Spleen (tissue), 11 donors: ENCODE measurements around the gene SMCO1. TPM values are rescaled to one million over a fixed set of nuclear protein-coding genes. Genes with fewer than 3 reads are reported as not detected.
A peak's percentile ranks its signal among the peaks of the same experiment; 100 is the strongest.

Source experiments
- DNase-seq: peaks from one replicate; pipeline ENCODE4 v3.0.0-alpha.2; 2020
- H3K27ac ChIP-seq, 8 donors: fragments of 200-600 bp; sonication (generic) in 7 of 8; 1 replicate in 4 of 8; 2 replicates in 4 of 8; pipeline versions ENCODE4 v1.5.0 to v1.8.0; 2016 to 2021; ENCODE audit warnings: inconsistent platforms in 4 of 8, mild to moderate bottlenecking in 4 of 8, moderate library complexity in 1 of 8
- H3K27me3 ChIP-seq, 7 donors: fragments of 200-600 bp; sonication (generic) in 6 of 7; replicated peaks in 1 of 7; 1 replicate in 4 of 7; 2 replicates in 3 of 7; pipeline versions ENCODE4 v1.5.0 to v1.8.0; 2016 to 2021; ENCODE audit warnings: inconsistent platforms in 3 of 7, mild to moderate bottlenecking in 1 of 7
- H3K36me3 ChIP-seq, 6 donors: fragments of 200-600 bp; sonication (generic) in 5 of 6; 1 replicate in 4 of 6; 2 replicates in 2 of 6; pipeline versions ENCODE4 v1.5.0 to v1.8.0; 2016 to 2021; ENCODE audit warnings: inconsistent platforms in 2 of 6
- H3K4me1 ChIP-seq, 6 donors: fragments of 200-600 bp; sonication (generic) in 5 of 6; 1 replicate in 3 of 6; 2 replicates in 3 of 6; pipeline versions ENCODE4 v1.5.0 to v1.8.0; 2016 to 2021; ENCODE audit warnings: inconsistent platforms in 3 of 6
- H3K4me3 ChIP-seq, 8 donors: fragments of 200-600 bp; sonication (generic) in 7 of 8; 1 replicate in 4 of 8; 2 replicates in 4 of 8; pipeline versions ENCODE4 v1.5.0 to v1.8.0; 2016 to 2021; ENCODE audit warnings: inconsistent platforms in 4 of 8, mild to moderate bottlenecking in 4 of 8, moderate library complexity in 2 of 8
- H3K9me3 ChIP-seq, 8 donors: fragments of 200-600 bp; sonication (generic) in 7 of 8; 1 replicate in 4 of 8; 2 replicates in 4 of 8; pipeline versions ENCODE4 v1.5.0 to v1.8.0; 2016 to 2021; ENCODE audit warnings: inconsistent platforms in 4 of 8
- CTCF ChIP-seq, 11 experiments: fragments of 200-600 bp in 7 of 11; fragments of 450-650 bp in 4 of 11; sonication (generic) in 4 of 11; IDR thresholded peaks in 8 of 11; conservative IDR thresholded peaks in 3 of 11; 1 replicate in 7 of 11; 2 replicates in 4 of 11; pipeline versions ENCODE4 v1.4.0 to v1.8.0; 2016 to 2021; ENCODE audit warnings: antibody characterized with exemption in 11 of 11, inconsistent platforms in 4 of 11, mild to moderate bottlenecking in 1 of 11
- POLR2A ChIP-seq, 3 donors: fragments of 450-650 bp; IDR thresholded peaks; one replicate each; pipeline ENCODE4 v1.5.1; 2017; ENCODE audit warnings: antibody characterized with exemption in 3 of 3, mild to moderate bottlenecking in 1 of 3
- POLR2AphosphoS5 ChIP-seq, 3 donors: sonication (generic); formaldehyde crosslinking; IDR thresholded peaks; one replicate each; pipeline ENCODE4 v1.5.1; 2017; ENCODE audit warnings: antibody characterized with exemption in 3 of 3
- WGBS, 5 donors: extraction: QIAGEN DNeasy Blood & Tissue Kit in 3 of 5; methylation state at CpG; one replicate each; pipeline versions ENCODE4 v1.1.5 to v1.1.7; 2013 to 2018; 5-methylcytosine and 5-hydroxymethylcytosine counted together
- intact Hi-C: fragments of 100-400 bp; cut with DNase I; formaldehyde crosslinking; loops from one replicate; pipeline ENCODE4 v1.15.0; 2023; ENCODE audit warnings: low total_unique reads
- polyA plus RNA-seq, 3 donors: library from polyadenylated mRNA; stranded (reverse); fragments of 200-250 nt; gene quantifications; one replicate each; pipeline ENCODE4 v1.2.1, GENCODE V29; 2013
- total RNA-seq, 7 donors: library from RNA; depleted of rRNA in 3 of 7; stranded (reverse); fragments of >200 nt in 3 of 7; fragmentation: NEBNext Ultra II Directional in 4 of 7; extraction: Animal tissue kit (Norgen Biotek cat#: 25700) in 4 of 7; gene quantifications; one replicate each; pipeline versions ENCODE4 v1.1.0 to v1.2.1, GENCODE V29; 2016 to 2021
- donor health status: healthy with polysubstance abuse.
- donor health status: DM: no; HTN: no; CAD: no; lungs with moderate emphysema.
- donor health status: DM: no; HTN: no; CAD: no.
- donor health status: Bipolar disorder and iron deficiency.
- donor health status: healthy.
- donor health status: DM: no; HTN: no; CAD: no.
- donor health status: DM: yes; HTN: yes; CAD: no.

SMCO1 gene
- total and polyA plus RNA-seq, 10 donors: not detected

GRCh38 chr3:196557236-196557635, 42.1 kb upstream of the SMCO1 start:
- Histone ChIP-seq H3K36me3 (peaks cover 0 to 50% (median 16%) of the 10 kb centered on the region in 6 donors), H3K4me1 (peaks cover 0 to 33% (median 8%) of the 10 kb centered on the region in 6 donors), H3K27me3 (no peaks in the 10 kb centered on the region), H3K4me3 (no peak overlapping the region), H3K9me3 (no peaks in the 10 kb centered on the region), H3K27ac (no peak overlapping the region)
- intact Hi-C loops: no loop called here
- no peak for TF ChIP-seq POLR2A (IDR thresholded peaks at IDR 0.05)
- TF ChIP-seq CTCF (IDR thresholded peaks at IDR 0.05 in 8 of 11, conservative IDR thresholded peaks at IDR 0.05 in 3 of 11): no peak
- no peak for TF ChIP-seq POLR2AphosphoS5 (IDR thresholded peaks at IDR 0.05)
- WGBS, 5 donors: 87 to 95% (median 90%) methylated on average over 5 of the region's 5 CpGs
- DNase-seq: no peak

GRCh38 chr3:196555295-196555694, 40.1 kb upstream of the SMCO1 start:
- TF ChIP-seq POLR2AphosphoS5 (IDR thresholded peaks at IDR 0.05) (no peak), POLR2A (IDR thresholded peaks at IDR 0.05) (no peak), CTCF (IDR thresholded peaks at IDR 0.05 in 8 of 11, conservative IDR thresholded peaks at IDR 0.05 in 3 of 11) (no peak)
- Histone ChIP-seq H3K4me1 (peaks cover 0 to 33% (median 8%) of the 10 kb centered on the region in 6 donors), H3K4me3 (no peak overlapping the region), H3K27ac (peak overlapping the region in 1 of 8 donors; percentile 73), H3K27me3 (no peaks in the 10 kb centered on the region), H3K36me3 (peaks cover 0 to 32% (median 7%) of the 10 kb centered on the region in 6 donors), H3K9me3 (peaks cover 0 to 5% (median under 1%) of the 10 kb centered on the region in 8 donors)
- intact Hi-C loops: no loop called here
- no peak for DNase-seq
- WGBS, 5 donors: 86 to 91% (median 88%) methylated on average over 3 of the region's 3 CpGs

- no peaks in the 10 kb centered on the region for H3K27me3 ChIP-seq
- intact Hi-C loops: no loop called here
- WGBS, 5 donors: 30 to 48% (median 33%) methylated on average over 3 of the region's 3 CpGs
- no peak for TF ChIP-seq CTCF (IDR thresholded peaks at IDR 0.05 in 8 of 11, conservative IDR thresholded peaks at IDR 0.05 in 3 of 11)
- H3K4me1 ChIP-seq: peaks cover 0 to 24% (median 8%) of the 10 kb centered on the region in 6 donors
- peak overlapping the region in 1 of 8 donors; percentile 24 for H3K4me3 ChIP-seq
- H3K36me3 ChIP-seq: peaks cover 0 to 21% (median 3%) of the 10 kb centered on the region in 6 donors
- H3K27ac ChIP-seq: peak overlapping the region in 7 of 8 donors; percentile 22 to 73 (median 55)
- H3K9me3 ChIP-seq: peaks cover 0 to 16% (median 11%) of the 10 kb centered on the region in 8 donors
- DNase-seq: no peak
Measured at GRCh38 chr3:196554205-196554604, 39.1 kb upstream of the SMCO1 start.

GRCh38 chr3:196553551-196553950, 38.4 kb upstream of the SMCO1 start:
- peaks cover 0 to 22% (median 8%) of the 10 kb centered on the region in 6 donors for H3K4me1 ChIP-seq
- TF ChIP-seq POLR2A (IDR thresholded peaks at IDR 0.05) (no peak), POLR2AphosphoS5 (IDR thresholded peaks at IDR 0.05) (no peak), CTCF (IDR thresholded peaks at IDR 0.05 in 8 of 11, conservative IDR thresholded peaks at IDR 0.05 in 3 of 11) (no peak)
- H3K27ac ChIP-seq: peak overlapping the region in 3 of 8 donors; percentile 2 to 73 (median 69)
- H3K9me3 ChIP-seq: peaks cover 0 to 23% (median 17%) of the 10 kb centered on the region in 8 donors
- peaks cover 0 to 14% (median 0%) of the 10 kb centered on the region in 6 donors for H3K36me3 ChIP-seq
- DNase-seq: no peak
- no peak overlapping the region for H3K4me3 ChIP-seq
- intact Hi-C loops: no loop called here
- 95 to 97% (median 95%) methylated on average over 9 of the region's 9 CpGs for WGBS, 5 donors
- H3K27me3 ChIP-seq: no peaks in the 10 kb centered on the region
